ENCODE measurements around the gene PKIG.

Gene PKIG

GRCh38 chr20:44664131-44664530 is 81.8 kb downstream of the PKIG start:
- no peak for DNase-seq

- no peak for DNase-seq
Measured at GRCh38 chr20:44666066-44666465, 83.7 kb downstream of the PKIG start.

Data from right kidney (tissue), 1 donor.